DMS153 (cell line): ENCODE results near the gene INSC.

Experiments used
- DNase-seq: peaks from one replicate; lab custom pipeline; 2025; lab: John Stamatoyannopoulos, UW

The INSC gene

GRCh38 chr11:15189641-15190365 lies 75.1 kb downstream of the INSC start:
- no peak for DNase-seq

GRCh38 chr11:15190611-15191010 lies 75.9 kb downstream of the INSC start:
- no peak for DNase-seq

GRCh38 chr11:15192005-15192556 lies 77.4 kb downstream of the INSC start:
- DNase-seq, result no peak

DNA sequence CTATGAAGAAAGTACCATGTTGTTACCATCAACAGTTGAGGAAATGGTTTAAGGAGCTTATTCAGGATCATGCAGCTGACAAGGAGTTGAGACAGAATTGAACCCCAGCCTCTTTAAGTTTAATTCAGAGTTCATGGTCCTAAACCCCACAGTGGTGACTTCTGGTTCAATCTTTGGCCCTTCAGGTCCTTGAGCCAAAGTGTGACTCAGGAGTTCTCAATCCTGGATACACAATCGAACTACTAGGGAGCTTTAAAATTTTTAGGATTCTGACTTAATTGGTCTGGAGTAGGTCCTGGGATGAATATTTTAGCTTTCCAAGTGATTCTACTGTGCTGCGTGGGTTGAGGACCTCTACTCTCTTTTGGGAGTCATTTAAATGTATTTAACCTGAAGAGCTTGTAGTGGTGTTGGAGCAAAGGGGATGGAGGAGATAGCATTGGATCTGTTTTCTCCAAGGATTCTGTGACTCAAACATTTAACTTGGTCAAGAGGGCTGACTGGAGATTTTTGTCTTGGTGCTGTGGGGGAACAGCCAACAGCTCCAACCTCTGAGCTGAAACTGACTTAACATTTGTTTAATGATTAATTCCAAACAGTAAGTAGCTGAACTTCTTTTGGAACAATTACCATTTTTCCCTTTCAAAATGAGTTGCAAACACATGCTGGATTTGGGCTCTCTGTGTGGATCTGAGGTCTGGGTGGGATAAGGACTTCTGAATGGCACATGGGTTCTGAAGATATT lies 80.1 kb downstream of the INSC start:
- no peak for DNase-seq

DNA sequence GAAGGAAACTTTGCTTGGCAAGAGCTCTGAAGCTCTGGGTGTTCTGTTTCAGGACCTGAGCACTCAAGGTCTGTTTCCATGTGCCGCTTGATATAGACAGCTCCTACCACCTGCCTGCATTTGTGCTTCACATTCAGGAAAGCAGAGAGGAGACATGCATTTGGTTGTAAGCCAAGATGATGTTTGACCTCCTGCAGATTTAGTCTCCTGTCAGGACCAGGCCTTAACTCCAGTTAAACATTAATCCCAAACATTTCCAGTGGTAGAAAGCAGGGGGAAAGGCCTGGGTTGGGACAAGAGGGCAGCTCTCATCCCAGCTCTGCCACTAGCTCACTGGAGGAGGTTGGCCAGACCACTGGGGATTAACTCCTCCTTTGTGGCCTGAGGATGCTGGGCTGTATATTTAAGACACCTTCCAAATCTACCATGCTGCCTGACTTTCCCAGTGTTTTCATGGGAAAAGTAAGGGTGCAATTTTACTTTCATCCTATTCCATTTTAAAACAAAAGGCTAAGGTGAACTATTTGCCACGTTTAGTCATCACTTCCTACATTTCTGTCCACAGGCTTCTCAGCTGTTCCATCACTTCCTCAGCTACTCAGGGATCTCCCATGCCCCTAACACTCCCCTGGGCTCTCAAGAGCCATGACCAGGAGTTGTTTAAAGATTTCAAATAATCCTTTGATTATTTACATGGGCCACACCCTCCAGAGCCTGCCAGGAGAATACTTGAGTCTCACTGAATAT lies 80.9 kb downstream of the INSC start:
- no peak for DNase-seq

GRCh38 chr11:15196704-15197103 lies 82.0 kb downstream of the INSC start:
- no peak for DNase-seq

- DNase-seq, result no peak
These were observed 83.0 kb downstream of the INSC start for GRCh38 chr11:15197696-15198095.

DNA sequence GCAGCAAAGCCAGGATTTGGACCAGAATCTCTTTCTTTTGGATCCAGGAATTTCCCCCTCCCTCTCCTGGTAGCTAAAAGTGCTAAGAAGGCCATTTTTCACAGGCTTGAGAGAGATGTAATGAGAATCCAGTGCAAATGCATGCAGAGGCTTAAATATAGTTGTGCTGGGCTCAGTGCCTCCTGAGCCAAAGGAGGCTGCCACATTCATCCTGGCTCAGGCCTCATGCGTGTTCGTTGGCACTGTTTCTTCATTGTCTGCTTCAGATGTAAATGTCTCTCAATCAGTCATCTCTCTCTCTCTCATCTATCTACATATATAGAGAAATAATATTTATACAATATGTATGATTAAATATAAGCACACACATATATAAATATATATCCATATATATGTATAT lies 83.6 kb downstream of the INSC start:
- DNase-seq, result no peak

DNA sequence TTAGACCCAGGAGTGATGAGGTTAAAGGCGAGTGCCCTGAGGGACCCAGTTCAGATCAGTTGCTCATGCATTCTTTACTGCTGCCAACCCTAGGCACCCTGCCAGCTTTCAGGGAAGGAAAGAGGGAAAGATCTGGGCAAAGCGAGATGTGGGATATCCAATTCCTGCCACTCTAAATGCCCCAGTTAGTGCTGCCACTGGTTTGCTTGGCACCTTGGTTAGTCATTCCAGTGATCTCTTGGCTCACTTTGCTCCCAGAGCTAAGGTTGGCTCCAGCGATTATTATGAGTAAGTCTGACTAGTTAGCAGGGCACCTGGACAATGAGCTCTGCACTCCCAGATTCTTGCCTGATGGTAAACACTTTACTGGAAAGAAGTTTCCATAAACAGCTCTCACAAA lies 85.0 kb downstream of the INSC start:
- no peak for DNase-seq

GRCh38 chr11:15200696-15201095 lies 86.0 kb downstream of the INSC start:
- DNase-seq, result no peak

- no peak for DNase-seq
These were observed 86.9 kb downstream of the INSC start for GRCh38 chr11:15201586-15201985.

DNA sequence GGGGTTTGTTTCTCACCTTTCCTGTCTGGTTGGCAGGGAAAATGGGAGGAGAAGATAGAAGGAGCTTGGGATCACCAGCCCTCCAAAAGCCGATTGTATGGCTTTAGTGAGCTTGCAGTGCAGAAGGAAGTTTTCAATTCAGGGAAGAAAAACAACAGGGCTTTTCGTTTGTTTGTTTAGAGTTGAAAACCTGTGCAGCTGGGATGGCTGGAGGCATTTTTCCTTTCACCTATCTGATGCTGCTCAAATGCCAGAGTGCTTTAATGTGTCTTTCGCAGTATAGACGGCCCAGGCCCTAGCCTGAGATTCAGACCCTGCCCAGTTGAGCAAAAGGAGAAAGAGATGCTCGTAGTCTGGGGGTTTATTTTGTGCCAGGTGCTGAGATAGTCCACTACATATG lies 87.9 kb downstream of the INSC start:
- no peak for DNase-seq

DNA sequence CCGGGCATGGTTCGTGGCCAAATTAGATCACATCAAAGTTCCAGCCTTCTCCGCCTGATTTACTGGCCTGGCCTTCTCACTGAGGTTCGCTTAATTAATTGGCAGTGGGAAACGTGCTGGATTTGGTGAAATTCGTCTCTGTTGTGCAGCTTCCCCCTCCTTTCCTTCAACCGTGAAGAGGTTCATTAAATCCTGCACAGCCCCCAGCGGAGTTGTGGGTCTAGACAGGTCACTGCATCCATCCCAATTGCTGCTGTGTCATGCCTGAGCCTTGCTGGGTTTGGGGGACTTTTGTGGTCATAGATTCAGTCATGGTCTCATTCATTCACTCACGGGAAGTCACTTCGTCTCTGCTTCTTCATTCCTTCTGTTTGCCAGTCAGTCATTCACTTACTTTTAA lies 90.0 kb downstream of the INSC start:
- no peak for DNase-seq

DNA sequence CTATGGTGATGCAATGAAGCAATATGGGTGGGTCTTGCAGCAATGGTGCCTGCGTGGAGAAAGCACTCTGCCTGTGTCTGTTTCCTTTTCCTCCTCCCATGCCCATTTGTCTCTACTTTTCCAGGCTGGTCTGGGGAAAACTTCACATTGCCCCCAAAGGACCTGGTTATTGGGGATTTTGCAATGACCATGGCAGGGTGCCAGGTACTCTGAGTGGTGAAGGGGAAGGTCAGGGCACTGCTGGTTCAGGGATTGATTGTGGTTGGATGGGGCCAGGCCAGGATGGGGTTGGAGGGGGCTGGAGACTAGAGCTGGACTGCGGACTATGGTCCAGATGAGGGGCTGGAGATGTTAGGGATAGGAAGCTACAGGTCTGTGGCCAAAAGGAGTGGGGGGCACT lies 92.1 kb downstream of the INSC start:
- no peak for DNase-seq

DNA sequence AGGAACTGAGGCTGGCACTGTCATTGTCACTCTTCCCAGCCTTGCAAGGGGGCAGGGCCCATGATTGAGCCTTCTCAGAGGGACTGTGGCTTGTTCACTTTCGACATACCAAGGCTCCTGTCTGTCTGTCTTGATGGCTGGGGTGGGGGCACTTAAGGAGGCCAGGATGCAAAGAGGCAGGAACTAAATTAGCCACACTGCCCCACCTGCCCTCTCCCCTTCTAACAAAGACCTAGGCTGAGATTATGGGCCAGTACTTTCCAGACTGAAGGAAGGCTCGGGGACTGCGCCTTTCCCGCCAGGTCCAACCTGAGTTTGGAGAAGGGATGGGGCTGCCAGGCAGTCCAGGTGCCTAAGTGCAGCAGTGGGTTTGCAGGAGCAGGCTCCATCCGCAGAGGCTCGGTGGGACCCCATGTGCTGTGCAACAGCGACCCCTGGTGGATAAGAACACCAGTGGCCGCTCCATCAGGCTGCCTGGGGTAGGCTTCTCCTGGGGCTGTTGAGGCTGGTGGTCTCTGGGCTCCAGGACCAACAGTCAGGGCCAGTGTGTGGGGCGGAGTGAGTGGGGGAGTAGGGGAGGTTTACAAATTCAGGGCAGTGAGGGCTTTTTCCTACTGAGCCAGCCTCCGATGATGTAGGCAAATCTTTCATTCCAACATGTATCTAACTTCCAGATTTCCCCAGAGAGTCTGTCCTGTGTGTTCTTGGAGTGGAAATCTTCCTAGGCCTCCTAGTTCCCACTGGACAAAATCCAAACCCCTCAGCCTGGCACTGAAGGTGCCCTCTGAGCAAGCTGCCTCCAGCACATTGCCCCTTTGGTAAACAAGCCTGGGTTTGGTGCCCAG lies 93.9 kb downstream of the INSC start:
- peak; percentile 24 for DNase-seq

GRCh38 chr11:15212876-15213275 lies 98.2 kb downstream of the INSC start:
- DNase-seq, result no peak

DNA sequence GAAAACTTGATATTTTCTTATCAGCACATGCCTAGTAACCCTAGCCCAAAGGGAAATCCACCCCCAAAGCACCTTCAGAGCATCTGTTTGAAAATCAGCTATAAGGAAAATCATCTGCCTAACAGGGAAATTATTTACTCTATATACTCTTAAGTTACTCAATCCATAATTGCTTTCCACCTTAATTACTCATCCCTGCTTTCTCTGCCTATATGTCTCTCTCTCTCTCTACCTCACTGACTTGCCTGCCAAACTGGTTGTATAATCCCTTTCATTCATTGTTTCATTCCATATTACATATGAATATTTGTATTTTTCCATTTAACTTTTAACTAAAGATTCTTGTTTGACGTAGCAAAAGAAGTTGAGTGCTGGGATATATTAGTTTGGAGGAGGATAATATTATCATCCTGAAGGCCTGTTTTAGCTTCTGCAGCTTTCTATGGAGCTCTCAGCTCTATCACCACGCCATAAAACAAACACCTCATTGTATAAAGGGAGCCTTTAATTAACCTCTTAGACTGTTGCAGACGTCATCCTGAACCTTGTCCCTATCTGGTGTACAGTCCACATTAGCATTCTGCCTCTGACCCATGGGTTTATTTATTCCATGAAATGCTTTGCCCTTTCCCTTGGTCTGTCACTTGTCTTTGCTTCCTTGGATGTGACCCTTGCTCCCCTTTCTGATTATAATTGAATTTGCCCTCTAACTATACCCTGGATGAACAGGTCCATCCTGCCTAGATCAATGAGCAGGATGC lies 98.9 kb downstream of the INSC start:
- DNase-seq, result no peak

- no peak for DNase-seq
These were observed 100.3 kb downstream of the INSC start for GRCh38 chr11:15215005-15215404.

DNA sequence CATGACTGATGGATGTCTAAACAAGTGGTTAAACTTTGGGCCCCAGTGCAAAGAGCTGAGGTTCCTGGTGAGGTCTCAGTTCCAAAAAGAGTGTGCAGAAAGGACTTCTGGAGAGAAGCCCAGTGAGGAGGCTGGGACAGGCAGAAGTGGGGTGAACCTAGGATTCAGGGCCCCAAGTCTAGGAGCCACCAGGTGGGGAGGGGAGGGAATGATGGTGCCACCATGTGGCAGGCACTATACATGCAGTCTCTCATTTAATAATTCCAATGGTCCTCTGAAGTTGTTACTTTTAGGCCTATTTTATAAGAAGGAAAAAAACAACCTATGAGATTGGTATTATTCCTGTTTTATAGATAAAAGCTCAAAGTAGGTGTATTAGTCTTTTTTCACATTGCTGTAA lies 102.0 kb downstream of the INSC start:
- no peak for DNase-seq

DNA sequence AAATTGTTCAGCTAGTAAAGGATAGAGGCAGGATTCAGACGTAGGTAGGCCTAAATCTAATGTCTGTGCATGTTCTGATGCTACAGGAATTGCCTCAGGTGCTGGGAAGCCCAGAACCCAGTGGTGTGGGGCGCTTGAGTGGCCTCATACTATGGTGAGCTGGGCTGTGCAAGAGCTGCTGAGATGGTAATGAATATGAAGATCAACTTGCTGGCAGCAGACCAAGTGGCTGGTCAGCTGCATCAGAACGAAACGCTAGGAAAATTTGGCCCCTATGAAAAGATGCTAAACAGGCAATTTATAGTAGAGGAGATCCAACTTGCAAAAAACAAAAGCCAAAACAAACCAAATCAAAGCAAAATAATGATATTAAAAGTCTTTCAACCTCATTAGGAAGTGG lies 102.7 kb downstream of the INSC start:
- no peak for DNase-seq

GRCh38 chr11:15222777-15223176 lies 108.1 kb downstream of the INSC start:
- no peak for DNase-seq
